ENCODE measurements around the gene MAGEA9. TPM values are rescaled to one million over a fixed set of nuclear protein-coding genes. Genes with fewer than 3 reads are reported as not detected.
"Not testable (repeated sequence)": the region's sequence is repeated elsewhere in the genome, so short reads cannot be mapped to it uniquely, and the experiment has no call there.

MAGEA9 gene
- total and polyA plus RNA-seq, 2 donors (not counting 3 experiments of a cell fraction or from before 2014, with no cell fraction given) = not detected

DNA sequence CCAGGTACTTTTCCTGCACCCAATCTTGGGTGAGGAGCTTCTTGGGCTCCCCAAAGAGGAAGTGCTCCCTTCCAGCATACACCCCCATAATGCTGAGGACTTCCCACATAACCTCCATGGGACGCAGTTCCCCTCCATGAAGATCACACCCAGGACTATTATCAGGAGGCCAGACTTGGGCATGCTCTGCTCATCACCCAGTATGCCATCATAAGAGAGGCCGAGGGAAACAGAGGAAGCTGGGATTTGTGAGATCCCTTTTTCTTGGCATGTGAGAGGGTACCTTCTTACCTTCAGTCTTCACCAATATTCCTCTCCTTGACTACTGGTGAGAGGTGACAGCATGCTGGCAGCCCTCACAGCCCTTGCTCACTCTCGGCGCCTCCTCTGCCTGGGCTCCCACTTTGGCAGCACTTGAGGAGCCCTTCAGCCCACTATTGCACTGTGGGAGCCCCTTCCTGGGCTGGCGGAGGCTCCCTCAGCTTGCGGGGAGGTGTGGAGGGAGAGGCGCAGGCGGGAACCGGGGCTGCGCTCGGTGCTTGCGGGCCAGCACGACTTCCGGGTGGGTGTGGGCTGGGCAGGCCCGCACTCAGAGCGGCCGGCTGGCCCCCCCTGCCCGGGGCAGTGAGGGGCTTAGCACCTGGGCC lies 23.5 kb upstream of the MAGEA9 start:
- Histone ChIP-seq H3K9ac (replicated peaks; ENCODE audit: extremely low read depth, insufficient read depth, low read length) (no peak overlapping the region), H3K27ac (ENCODE audit: insufficient read depth, low read depth, low read length) (no peak overlapping the region), H3K4me3 (replicated peaks in 1 of 3; ENCODE audit: insufficient read depth in 1 of 3, low read depth in 1 of 3, low read length in 3 of 3) (no peak overlapping the region), H4K20me1 (replicated peaks; ENCODE audit: control insufficient read depth, extremely low read depth, insufficient read depth, low read length) (no peaks in the 10 kb centered on the region), H3K4me2 (ENCODE audit: insufficient read depth, low read length) (no peak overlapping the region), H3K27me3 (ENCODE audit: control insufficient read depth in 2 of 2, insufficient read depth in 2 of 2, low read length in 2 of 2) (no peaks in the 10 kb centered on the region), H3K9me3 (replicated peaks; ENCODE audit: control insufficient read depth, insufficient read depth, low read length) (no peaks in the 10 kb centered on the region), H3K9me1 (replicated peaks; ENCODE audit: control insufficient read depth, extremely low read depth, insufficient read depth, low read length) (no peaks in the 10 kb centered on the region), H2AFZ (ENCODE audit: low read depth, low read length) (no peak overlapping the region), H3K4me1 (ENCODE audit: control insufficient read depth, extremely low read depth, insufficient read depth, low read length) (no peaks in the 10 kb centered on the region), H3K36me3 (ENCODE audit: control insufficient read depth in 2 of 2, extremely low read depth in 1 of 2, insufficient read depth in 2 of 2, low read length in 2 of 2) (no peaks in the 10 kb centered on the region), H3K79me2 (ENCODE audit: control insufficient read depth, insufficient read depth, low read length) (no peaks in the 10 kb centered on the region)
- DNase-seq (ENCODE audit: low read depth, low spot score) = no peak
- intact Hi-C loops (cut with micrococcal nuclease) = no loop called here
- ChIA-PET POLR2A (no interaction called here), CTCF (no interaction called here)
- dilution Hi-C loops (cut with MboI; ENCODE audit: extremely low pct_ligation_motif_present, low sequenced_read_pairs) = no loop called here
- TF ChIP-seq FOS (IDR thresholded peaks at IDR 0.05; ENCODE audit: borderline replicate concordance, insufficient read depth, low read length) = no peak
- TF ChIP-seq, protein P1, sequence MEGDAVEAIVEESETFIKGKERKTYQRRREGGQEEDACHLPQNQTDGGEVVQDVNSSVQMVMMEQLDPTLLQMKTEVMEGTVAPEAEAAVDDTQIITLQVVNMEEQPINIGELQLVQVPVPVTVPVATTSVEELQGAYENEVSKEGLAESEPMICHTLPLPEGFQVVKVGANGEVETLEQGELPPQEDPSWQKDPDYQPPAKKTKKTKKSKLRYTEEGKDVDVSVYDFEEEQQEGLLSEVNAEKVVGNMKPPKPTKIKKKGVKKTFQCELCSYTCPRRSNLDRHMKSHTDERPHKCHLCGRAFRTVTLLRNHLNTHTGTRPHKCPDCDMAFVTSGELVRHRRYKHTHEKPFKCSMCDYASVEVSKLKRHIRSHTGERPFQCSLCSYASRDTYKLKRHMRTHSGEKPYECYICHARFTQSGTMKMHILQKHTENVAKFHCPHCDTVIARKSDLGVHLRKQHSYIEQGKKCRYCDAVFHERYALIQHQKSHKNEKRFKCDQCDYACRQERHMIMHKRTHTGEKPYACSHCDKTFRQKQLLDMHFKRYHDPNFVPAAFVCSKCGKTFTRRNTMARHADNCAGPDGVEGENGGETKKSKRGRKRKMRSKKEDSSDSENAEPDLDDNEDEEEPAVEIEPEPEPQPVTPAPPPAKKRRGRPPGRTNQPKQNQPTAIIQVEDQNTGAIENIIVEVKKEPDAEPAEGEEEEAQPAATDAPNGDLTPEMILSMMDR (IDR thresholded peaks at IDR 0.05; ENCODE audit: extremely low read depth in 1 of 2, insufficient read depth in 1 of 2, low read depth in 1 of 2, low read length in 2 of 2) = no peak
- TF ChIP-seq, protein P2, sequence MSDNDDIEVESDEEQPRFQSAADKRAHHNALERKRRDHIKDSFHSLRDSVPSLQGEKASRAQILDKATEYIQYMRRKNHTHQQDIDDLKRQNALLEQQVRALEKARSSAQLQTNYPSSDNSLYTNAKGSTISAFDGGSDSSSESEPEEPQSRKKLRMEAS (IDR thresholded peaks at IDR 0.05; ENCODE audit: insufficient read depth, insufficient read length) = no peak
- no peak for TF ChIP-seq POLR2AphosphoS5 (IDR thresholded peaks at IDR 0.05; ENCODE audit: insufficient read depth, low read depth, low read length)
- no peak for TF ChIP-seq MYC (IDR thresholded peaks at IDR 0.05; ENCODE audit: low read depth, low read length)
- no peak for TF ChIP-seq GATA2 (IDR thresholded peaks at IDR 0.05; ENCODE audit: insufficient read depth, insufficient read length, low read depth, low read length)
- TF ChIP-seq POLR2A (IDR thresholded peaks at IDR 0.05; ENCODE audit: low read depth, low read length) = no peak
- no peak for TF ChIP-seq EZH2 (IDR thresholded peaks at IDR 0.05; ENCODE audit: borderline replicate concordance, low read depth, low read length, severe bottlenecking)
- TF ChIP-seq JUN (IDR thresholded peaks at IDR 0.05; ENCODE audit: borderline replicate concordance, insufficient read depth, insufficient read length, low read depth) = no peak
- no TSS peak for BruUV-seq (replicated peaks)
- FAIRE-seq = no peak

- FAIRE-seq; H4K20me1 ChIP-seq (replicated peaks; ENCODE audit: control insufficient read depth, extremely low read depth, insufficient read depth, low read length); BruUV-seq (replicated peaks); H3K4me1 ChIP-seq (ENCODE audit: control insufficient read depth, extremely low read depth, insufficient read depth, low read length); H3K27ac ChIP-seq (ENCODE audit: insufficient read depth, low read depth, low read length); CTCF ChIA-PET; H3K4me2 ChIP-seq (ENCODE audit: insufficient read depth, low read length); H2AFZ ChIP-seq (ENCODE audit: low read depth, low read length); DNase-seq (ENCODE audit: low read depth, low spot score); H3K9ac ChIP-seq (replicated peaks; ENCODE audit: extremely low read depth, insufficient read depth, low read length); POLR2A ChIA-PET; H3K79me2 ChIP-seq (ENCODE audit: control insufficient read depth, insufficient read depth, low read length); H3K36me3 ChIP-seq (ENCODE audit: control insufficient read depth in 2 of 2, extremely low read depth in 1 of 2, insufficient read depth in 2 of 2, low read length in 2 of 2); dilution Hi-C loops (cut with MboI; ENCODE audit: extremely low pct_ligation_motif_present, low sequenced_read_pairs); H3K27me3 ChIP-seq (ENCODE audit: control insufficient read depth in 2 of 2, insufficient read depth in 2 of 2, low read length in 2 of 2); intact Hi-C loops (cut with micrococcal nuclease); H3K9me1 ChIP-seq (replicated peaks; ENCODE audit: control insufficient read depth, extremely low read depth, insufficient read depth, low read length); H3K9me3 ChIP-seq (replicated peaks; ENCODE audit: control insufficient read depth, insufficient read depth, low read length); H3K4me3 ChIP-seq (replicated peaks in 1 of 3; ENCODE audit: insufficient read depth in 1 of 3, low read depth in 1 of 3, low read length in 3 of 3): not testable (repeated sequence)
Measured at GRCh38 chrX:149758715-149759078, 23.0 kb upstream of the MAGEA9 start.

Data from endothelial cell of umbilical vein (primary cell).